ENCODE data around the gene RCL1. TPM values are rescaled to one million over a fixed set of nuclear protein-coding genes. Genes with fewer than 3 reads are reported as not detected.

RCL1 gene
- total and polyA plus RNA-seq, 7 experiments from 2014 or later: 21.5 to 39.4 (median 24.2) TPM

GRCh38 chr9:4812858-4813257 is 20.1 kb downstream of the RCL1 start:
- Histone ChIP-seq H3K4me1 (ENCODE audit: control insufficient read depth in 2 of 2, insufficient read depth in 2 of 2, low read length in 2 of 2) (no peaks in the 10 kb centered on the region), H3K27me3 (ENCODE audit: control insufficient read depth in 2 of 2, insufficient read depth in 2 of 2, low read length in 2 of 2) (no peaks in the 10 kb centered on the region), H3K4me3 (ENCODE audit: low read length) (no peak overlapping the region), H3K27ac (ENCODE audit: low read depth, low read length) (no peak overlapping the region), H3K36me3 (ENCODE audit: control insufficient read depth in 2 of 3, insufficient read depth in 3 of 3, low read length in 3 of 3) (no peaks in the 10 kb centered on the region), H3K9me3 (ENCODE audit: control insufficient read depth in 2 of 3, low read length in 3 of 3) (peaks cover 0 to 3% (median 0%) of the 10 kb centered on the region in 3 experiments)
- peaks cover 0 to 52% (median 41%) of the 10 kb centered on the region in 5 donors for H3K36me3 Mint-ChIP-seq
- peaks cover 21 to 57% (median 46%) of the 10 kb centered on the region in 7 donors for H3K4me1 Mint-ChIP-seq
- no peak overlapping the region for H3K27ac Mint-ChIP-seq
- ATAC-seq (no peak), DNase-seq (no peak)
- intact Hi-C loops (cut with micrococcal nuclease): no loop called here
- H3K27me3 Mint-ChIP-seq: no peaks in the 10 kb centered on the region
- ChIA-PET POLR2A (no interaction called here), CTCF (no interaction called here)
- no peak overlapping the region for H3K4me3 Mint-ChIP-seq
- H3K9me3 Mint-ChIP-seq: peaks cover 0 to 66% (median 13%) of the 10 kb centered on the region in 11 donors

- Histone ChIP-seq H3K4me1 (ENCODE audit: control insufficient read depth in 2 of 2, insufficient read depth in 2 of 2, low read length in 2 of 2) (no peaks in the 10 kb centered on the region), H3K4me3 (ENCODE audit: low read length) (no peak overlapping the region), H3K27ac (ENCODE audit: low read depth, low read length) (no peak overlapping the region), H3K9me3 (ENCODE audit: control insufficient read depth in 2 of 3, low read length in 3 of 3) (peaks cover 0 to 3% (median 0%) of the 10 kb centered on the region in 3 experiments), H3K27me3 (ENCODE audit: control insufficient read depth in 2 of 2, insufficient read depth in 2 of 2, low read length in 2 of 2) (no peaks in the 10 kb centered on the region), H3K36me3 (ENCODE audit: control insufficient read depth in 2 of 3, insufficient read depth in 3 of 3, low read length in 3 of 3) (no peaks in the 10 kb centered on the region)
- H3K27me3 Mint-ChIP-seq: no peaks in the 10 kb centered on the region
- DNase-seq: no peak
- peak overlapping the region in 1 of 9 donors; percentile 59 for H3K27ac Mint-ChIP-seq
- H3K4me1 Mint-ChIP-seq: peaks cover 13 to 40% (median 38%) of the 10 kb centered on the region in 7 donors
- peaks cover 0 to 46% (median 30%) of the 10 kb centered on the region in 5 donors for H3K36me3 Mint-ChIP-seq
- ChIA-PET CTCF (interaction anchor here (0.6 kb wide), 1 partner anchor 356 kb away, joined by 4 read pairs; no protein-coding TSS in a partner anchor), POLR2A (no interaction called here)
- peak overlapping the region in 2 of 10 donors; percentile 37 to 39 for H3K4me3 Mint-ChIP-seq
- no peak for ATAC-seq
- intact Hi-C loops (cut with micrococcal nuclease): no loop called here
- peaks cover 0 to 47% (median 12%) of the 10 kb centered on the region in 11 donors for H3K9me3 Mint-ChIP-seq
Measured at GRCh38 chr9:4814913-4815312, 22.2 kb downstream of the RCL1 start.

- Mint-ChIP-seq H3K9me3 (peaks cover 0 to 47% (median 11%) of the 10 kb centered on the region in 11 donors), H3K27ac (peak overlapping the region in 2 of 9 donors; percentile 33 to 34), H3K4me3 (peak overlapping the region in 1 of 10 donors; percentile 39), H3K27me3 (no peaks in the 10 kb centered on the region), H3K4me1 (peaks cover 15 to 41% (median 39%) of the 10 kb centered on the region in 7 donors), H3K36me3 (peaks cover 0 to 44% (median 28%) of the 10 kb centered on the region in 5 donors)
- intact Hi-C loops (cut with micrococcal nuclease): no loop called here
- H3K27me3 ChIP-seq (ENCODE audit: control insufficient read depth in 2 of 2, insufficient read depth in 2 of 2, low read length in 2 of 2): no peaks in the 10 kb centered on the region
- peaks cover 0 to 3% (median 0%) of the 10 kb centered on the region in 3 experiments for H3K9me3 ChIP-seq (ENCODE audit: control insufficient read depth in 2 of 3, low read length in 3 of 3)
- DNase-seq (no peak), ATAC-seq (no peak)
- ChIA-PET POLR2A (no interaction called here), CTCF (no interaction called here)
- H3K36me3 ChIP-seq (ENCODE audit: control insufficient read depth in 2 of 3, insufficient read depth in 3 of 3, low read length in 3 of 3): no peaks in the 10 kb centered on the region
- H3K4me3 ChIP-seq (ENCODE audit: low read length): no peak overlapping the region
- H3K27ac ChIP-seq (ENCODE audit: low read depth, low read length): no peak overlapping the region
- H3K4me1 ChIP-seq (ENCODE audit: control insufficient read depth in 2 of 2, insufficient read depth in 2 of 2, low read length in 2 of 2): no peaks in the 10 kb centered on the region
Measured at GRCh38 chr9:4815381-4815956, 22.7 kb downstream of the RCL1 start.

- intact Hi-C loops (cut with micrococcal nuclease): no loop called here
- DNase-seq (no peak), ATAC-seq (no peak)
- no peaks in the 10 kb centered on the region for H3K27me3 ChIP-seq (ENCODE audit: control insufficient read depth in 2 of 2, insufficient read depth in 2 of 2, low read length in 2 of 2)
- Mint-ChIP-seq H3K27me3 (no peaks in the 10 kb centered on the region), H3K27ac (peak overlapping the region in 1 of 9 donors; percentile 57), H3K4me3 (peak overlapping the region in 1 of 10 donors; percentile 39), H3K4me1 (peaks cover 27 to 57% (median 35%) of the 10 kb centered on the region in 7 donors), H3K36me3 (peaks cover 0 to 27% (median 12%) of the 10 kb centered on the region in 5 donors), H3K9me3 (peaks cover 0 to 9% (median under 1%) of the 10 kb centered on the region in 11 donors)
- ChIA-PET CTCF (no interaction called here), POLR2A (interaction anchor here (0.7 to 1.0 kb wide), 2 partner anchors 9 to 577 kb away, joined by 3 read pairs; no protein-coding TSS in a partner anchor)
- no peak overlapping the region for H3K27ac ChIP-seq (ENCODE audit: low read depth, low read length)
- no peak overlapping the region for H3K4me3 ChIP-seq (ENCODE audit: low read length)
- no peaks in the 10 kb centered on the region for H3K4me1 ChIP-seq (ENCODE audit: control insufficient read depth in 2 of 2, insufficient read depth in 2 of 2, low read length in 2 of 2)
- no peaks in the 10 kb centered on the region for H3K36me3 ChIP-seq (ENCODE audit: control insufficient read depth in 2 of 3, insufficient read depth in 3 of 3, low read length in 3 of 3)
- no peaks in the 10 kb centered on the region for H3K9me3 ChIP-seq (ENCODE audit: control insufficient read depth in 2 of 3, low read length in 3 of 3)
Measured at GRCh38 chr9:4820168-4820567, 27.4 kb downstream of the RCL1 start.

GRCh38 chr9:4821133-4821532 is 28.4 kb downstream of the RCL1 start:
- DNase-seq (no peak), ATAC-seq (no peak)
- Histone ChIP-seq H3K9me3 (ENCODE audit: control insufficient read depth in 2 of 3, low read length in 3 of 3) (no peaks in the 10 kb centered on the region), H3K36me3 (ENCODE audit: control insufficient read depth in 2 of 3, insufficient read depth in 3 of 3, low read length in 3 of 3) (no peaks in the 10 kb centered on the region), H3K27ac (ENCODE audit: low read depth, low read length) (no peak overlapping the region), H3K27me3 (ENCODE audit: control insufficient read depth in 2 of 2, insufficient read depth in 2 of 2, low read length in 2 of 2) (no peaks in the 10 kb centered on the region), H3K4me3 (ENCODE audit: low read length) (no peak overlapping the region), H3K4me1 (ENCODE audit: control insufficient read depth in 2 of 2, insufficient read depth in 2 of 2, low read length in 2 of 2) (no peaks in the 10 kb centered on the region)
- intact Hi-C loops (cut with micrococcal nuclease): no loop called here
- Mint-ChIP-seq H3K4me3 (no peak overlapping the region), H3K36me3 (peaks cover 0 to 24% (median 18%) of the 10 kb centered on the region in 5 donors), H3K9me3 (peaks cover 0 to 1% (median 0%) of the 10 kb centered on the region in 11 donors), H3K4me1 (peaks cover 17 to 48% (median 30%) of the 10 kb centered on the region in 7 donors), H3K27ac (peak overlapping the region in 2 of 9 donors; percentile 11 to 23), H3K27me3 (no peaks in the 10 kb centered on the region)
- POLR2A ChIA-PET: no interaction called here
- CTCF ChIA-PET: no interaction called here

GRCh38 chr9:4822057-4822456 is 29.3 kb downstream of the RCL1 start:
- Mint-ChIP-seq H3K4me3 (peak overlapping the region in 2 of 10 donors; percentile 23 to 34), H3K27ac (peak overlapping the region in 3 of 9 donors; percentile 25 to 45 (median 43)), H3K4me1 (peaks cover 17 to 51% (median 30%) of the 10 kb centered on the region in 7 donors), H3K27me3 (no peaks in the 10 kb centered on the region), H3K36me3 (peaks cover 3 to 27% (median 20%) of the 10 kb centered on the region in 5 donors), H3K9me3 (no peaks in the 10 kb centered on the region)
- DNase-seq: no peak
- no peaks in the 10 kb centered on the region for H3K27me3 ChIP-seq (ENCODE audit: control insufficient read depth in 2 of 2, insufficient read depth in 2 of 2, low read length in 2 of 2)
- peaks cover 0 to 5% (median 4%) of the 10 kb centered on the region in 3 experiments for H3K36me3 ChIP-seq (ENCODE audit: control insufficient read depth in 2 of 3, insufficient read depth in 3 of 3, low read length in 3 of 3)
- H3K27ac ChIP-seq (ENCODE audit: low read depth, low read length): no peak overlapping the region
- intact Hi-C loops (cut with micrococcal nuclease): no loop called here
- no peaks in the 10 kb centered on the region for H3K9me3 ChIP-seq (ENCODE audit: control insufficient read depth in 2 of 3, low read length in 3 of 3)
- ATAC-seq: no peak
- CTCF ChIA-PET: no interaction called here
- no peaks in the 10 kb centered on the region for H3K4me1 ChIP-seq (ENCODE audit: control insufficient read depth in 2 of 2, insufficient read depth in 2 of 2, low read length in 2 of 2)
- POLR2A ChIA-PET: no interaction called here
- no peak overlapping the region for H3K4me3 ChIP-seq (ENCODE audit: low read length)
